AG04450 (cell line): ENCODE results near the gene PCSK9. TPM values are rescaled to one million over a fixed set of nuclear protein-coding genes. Genes with fewer than 3 reads are reported as not detected.

Experiments
- CTCF ChIA-PET: fragments of 300-600, 350-600 bp; formaldehyde crosslinking; extraction: SDS; loops from one replicate; lab custom pipeline; 2022; ENCODE audit warnings: antibody characterized with exemption, inconsistent platforms; lab: Charles Lee
- POLR2A ChIA-PET: fragments of 350-600 bp; formaldehyde crosslinking; extraction: SDS; loops from one replicate; lab custom pipeline; 2021; ENCODE audit warnings: antibody characterized with exemption, inconsistent platforms; lab: Yijun Ruan, JAX
- DNase-seq: peaks from one replicate; pipeline ENCODE4 v3.0.0-alpha.2; 2011; ENCODE audit warnings: low read depth, low spot score
- H3K27ac ChIP-seq: one replicate; pipeline ENCODE4 v1.5.1; 2012; ENCODE audit warnings: low read depth, low read length, control low read depth
- H3K27me3 ChIP-seq: one replicate; pipeline ENCODE4 v1.6.0; 2012; ENCODE audit warnings: low read length; ENCODE audit not compliant: control insufficient read depth, insufficient read depth
- H3K4me3 ChIP-seq: 2 replicates; pipeline ENCODE4 v1.5.1; 2011; ENCODE audit warnings: mild to moderate bottlenecking, low read depth, low read length, control low read depth
- H3K9me3 ChIP-seq: 2 replicates; pipeline ENCODE4 v1.5.1; 2012; ENCODE audit warnings: low read length; ENCODE audit not compliant: control insufficient read depth, insufficient read depth
- polyA plus RNA-seq: library from polyadenylated mRNA; depleted of rRNA; stranded (reverse); fragments of >200 nt; gene quantifications from 2 replicates; pipeline ENCODE4 v1.2.3, GENCODE V29; 2011
- TF ChIP-seq, protein P1 (sequence below): IDR thresholded peaks from 2 replicates; pipeline ENCODE4 v1.5.1; 2011; ENCODE audit warnings: low read depth, low read length, control low read depth, inconsistent platforms

PCSK9 gene
- polyA plus RNA-seq, 1 experiment = 0.06 TPM

DNA sequence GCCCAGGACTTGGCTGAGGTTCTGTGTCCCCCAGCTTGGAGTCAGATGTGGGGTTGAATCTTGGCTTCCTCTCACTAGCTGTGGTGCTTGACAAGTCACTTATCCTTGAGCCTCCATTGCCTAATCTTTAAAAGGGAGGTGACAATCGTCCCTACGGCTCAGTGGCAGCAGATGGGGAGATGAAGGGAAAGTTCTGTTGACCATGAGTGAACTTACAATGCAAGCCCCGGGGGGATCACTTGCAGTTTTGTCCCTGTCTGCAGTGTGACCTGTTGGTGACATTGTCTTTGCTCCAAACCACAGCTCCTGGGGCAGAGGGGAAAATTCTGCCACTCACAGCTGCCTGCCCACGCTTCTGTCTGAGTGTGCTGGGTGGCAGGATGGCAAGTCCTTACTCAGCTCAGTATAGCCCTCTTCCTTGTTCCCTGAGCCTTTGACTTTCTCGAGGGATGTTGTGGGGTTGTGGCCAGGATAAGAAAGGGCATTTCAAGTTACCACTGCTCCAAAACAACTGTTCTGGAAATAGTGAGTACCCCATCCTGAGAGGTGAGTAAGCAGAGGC is 1.7 kb downstream of the PCSK9 start:
- Histone ChIP-seq H3K27ac (no peak overlapping the region), H3K9me3 (no peaks in the 10 kb centered on the region; the same call in 1 of the 2 replicates), H3K27me3 (peaks cover 73% of the 10 kb centered on the region), H3K4me3 (no peak overlapping the region)
- TF ChIP-seq, protein P1, sequence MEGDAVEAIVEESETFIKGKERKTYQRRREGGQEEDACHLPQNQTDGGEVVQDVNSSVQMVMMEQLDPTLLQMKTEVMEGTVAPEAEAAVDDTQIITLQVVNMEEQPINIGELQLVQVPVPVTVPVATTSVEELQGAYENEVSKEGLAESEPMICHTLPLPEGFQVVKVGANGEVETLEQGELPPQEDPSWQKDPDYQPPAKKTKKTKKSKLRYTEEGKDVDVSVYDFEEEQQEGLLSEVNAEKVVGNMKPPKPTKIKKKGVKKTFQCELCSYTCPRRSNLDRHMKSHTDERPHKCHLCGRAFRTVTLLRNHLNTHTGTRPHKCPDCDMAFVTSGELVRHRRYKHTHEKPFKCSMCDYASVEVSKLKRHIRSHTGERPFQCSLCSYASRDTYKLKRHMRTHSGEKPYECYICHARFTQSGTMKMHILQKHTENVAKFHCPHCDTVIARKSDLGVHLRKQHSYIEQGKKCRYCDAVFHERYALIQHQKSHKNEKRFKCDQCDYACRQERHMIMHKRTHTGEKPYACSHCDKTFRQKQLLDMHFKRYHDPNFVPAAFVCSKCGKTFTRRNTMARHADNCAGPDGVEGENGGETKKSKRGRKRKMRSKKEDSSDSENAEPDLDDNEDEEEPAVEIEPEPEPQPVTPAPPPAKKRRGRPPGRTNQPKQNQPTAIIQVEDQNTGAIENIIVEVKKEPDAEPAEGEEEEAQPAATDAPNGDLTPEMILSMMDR = no peak
- DNase-seq = no peak
- ChIA-PET POLR2A (no interaction called here), CTCF (no interaction called here)

DNA sequence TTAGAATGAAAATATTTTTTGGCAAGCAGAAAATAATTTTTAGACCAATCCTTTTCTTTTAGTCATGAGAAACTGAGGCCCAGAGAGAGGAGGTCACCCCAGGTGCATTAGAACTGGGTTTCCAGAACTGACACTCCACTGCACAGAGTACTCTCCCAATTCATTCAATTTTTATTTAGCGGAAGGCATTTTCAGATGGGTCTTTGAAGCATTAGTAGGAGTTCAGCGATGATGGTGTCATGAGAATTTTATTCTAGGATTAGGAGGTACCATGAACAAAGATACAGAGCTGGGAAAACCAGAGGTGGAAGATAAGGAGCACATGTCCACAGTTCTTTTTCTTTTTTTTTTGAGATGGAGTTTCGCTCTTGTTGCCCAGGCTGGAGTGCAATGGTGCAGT is 2.3 kb downstream of the PCSK9 start:
- H3K4me3 ChIP-seq = no peak overlapping the region
- CTCF ChIA-PET = no interaction called here
- H3K27ac ChIP-seq = no peak overlapping the region
- POLR2A ChIA-PET = no interaction called here
- no peak for DNase-seq
- peaks cover 68% of the 10 kb centered on the region for H3K27me3 ChIP-seq
- TF ChIP-seq, protein P1 = no peak
- H3K9me3 ChIP-seq = no peaks in the 10 kb centered on the region; the same call in 1 of the 2 replicates

DNA sequence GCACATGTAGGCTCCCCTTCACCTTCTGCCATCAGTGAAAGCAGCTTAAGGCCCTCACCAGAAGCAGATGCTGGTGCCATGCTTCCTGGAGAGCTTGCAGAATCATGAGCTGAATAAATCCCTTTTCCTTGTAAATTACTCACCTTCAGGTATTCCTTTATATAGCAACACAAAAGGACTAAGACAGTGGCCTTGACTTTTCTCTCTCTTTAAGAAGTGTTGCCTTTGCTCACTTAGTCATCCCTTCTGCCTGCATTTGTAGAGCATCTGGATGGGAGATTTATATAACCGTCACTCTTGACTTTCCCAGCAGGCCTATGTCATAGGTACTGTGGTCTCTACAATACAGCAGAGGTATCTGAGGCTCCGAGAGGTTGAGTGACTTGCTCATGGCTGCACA is 3.7 kb downstream of the PCSK9 start:
- POLR2A ChIA-PET = no interaction called here
- TF ChIP-seq, protein P1 = no peak
- CTCF ChIA-PET = interaction anchor here (1.1 to 1.2 kb wide), 2 partner anchors 21 to 98 kb away, joined by 4 to 5 read pairs; no protein-coding TSS in a partner anchor
- no peak overlapping the region for H3K27ac ChIP-seq
- no peak overlapping the region for H3K4me3 ChIP-seq
- DNase-seq = no peak
- peaks cover 60% of the 10 kb centered on the region for H3K27me3 ChIP-seq
- no peaks in the 10 kb centered on the region; the same call in 1 of the 2 replicates for H3K9me3 ChIP-seq

DNA sequence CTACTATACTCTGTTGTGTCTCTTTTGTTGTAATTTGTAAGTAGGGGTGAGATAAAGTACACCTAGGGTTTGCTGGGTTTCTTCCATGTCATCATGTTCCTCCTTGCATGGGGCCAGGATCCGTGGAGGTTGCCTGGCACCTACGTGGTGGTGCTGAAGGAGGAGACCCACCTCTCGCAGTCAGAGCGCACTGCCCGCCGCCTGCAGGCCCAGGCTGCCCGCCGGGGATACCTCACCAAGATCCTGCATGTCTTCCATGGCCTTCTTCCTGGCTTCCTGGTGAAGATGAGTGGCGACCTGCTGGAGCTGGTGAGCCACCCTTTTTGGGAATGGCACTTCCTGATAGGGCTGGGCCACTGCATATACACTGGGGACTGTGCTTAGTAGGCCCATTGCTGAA is 4.4 kb downstream of the PCSK9 start:
- no peak overlapping the region for H3K27ac ChIP-seq
- peaks cover 56% of the 10 kb centered on the region for H3K27me3 ChIP-seq
- no peak overlapping the region for H3K4me3 ChIP-seq
- DNase-seq = no peak
- TF ChIP-seq, protein P1 = no peak
- ChIA-PET CTCF (interaction anchor here (1.1 kb wide), 1 partner anchor 99 kb away, joined by 5 read pairs; no protein-coding TSS in a partner anchor), POLR2A (no interaction called here)
- no peaks in the 10 kb centered on the region; the same call in 1 of the 2 replicates for H3K9me3 ChIP-seq

DNA sequence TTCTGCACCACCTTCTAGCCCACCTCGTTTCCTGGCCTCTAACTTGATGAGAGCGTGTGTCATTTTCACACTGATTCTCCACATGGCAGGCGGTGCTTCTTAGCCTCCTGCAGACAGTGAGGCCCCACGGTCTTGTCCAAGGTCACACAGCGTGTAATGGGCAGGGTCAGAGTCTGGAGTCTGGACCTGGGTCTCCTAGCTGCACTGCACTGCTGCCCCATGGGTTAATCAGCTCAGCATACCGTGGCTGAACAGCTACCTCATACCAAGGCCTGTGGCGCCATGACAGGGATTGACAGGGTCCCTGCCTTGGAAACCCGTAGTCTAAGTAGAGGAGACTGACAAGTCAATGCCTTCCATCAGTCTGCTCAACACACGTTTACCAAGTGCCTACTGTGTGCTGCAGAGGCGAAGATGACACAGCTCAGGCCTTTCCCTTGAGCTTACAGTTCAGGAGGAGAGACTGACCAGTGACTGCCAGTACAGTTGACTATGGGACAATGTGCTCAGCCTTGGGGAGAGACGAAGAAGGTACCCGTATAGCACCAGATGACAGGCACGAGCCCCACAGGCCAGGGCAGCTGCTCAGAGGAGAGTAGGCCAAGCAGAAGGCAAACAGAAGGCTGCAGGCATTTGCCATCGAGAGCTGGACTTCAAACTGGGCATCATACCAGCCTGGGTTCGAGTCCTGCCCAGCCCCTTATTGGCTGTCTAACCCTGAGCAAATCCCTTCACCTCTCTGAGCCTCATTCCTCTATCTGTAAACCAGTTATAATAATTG is 5.5 kb downstream of the PCSK9 start:
- no peak for DNase-seq
- Histone ChIP-seq H3K4me3 (no peak overlapping the region), H3K9me3 (no peaks in the 10 kb centered on the region; the same call in 1 of the 2 replicates), H3K27ac (no peak overlapping the region), H3K27me3 (peaks cover 45% of the 10 kb centered on the region)
- CTCF ChIA-PET = interaction anchor here (2.1 kb wide), 1 partner anchor 23 kb away, joined by 6 read pairs; no protein-coding TSS in a partner anchor
- POLR2A ChIA-PET = no interaction called here
- TF ChIP-seq, protein P1 = no peak
